PC-3 (cell line): ENCODE data around the gene ID2.

Experiments used
- EZH2 ChIP-seq: fragments of 300-600 bp; sonication (generic); IDR thresholded peaks from one replicate; pipeline ENCODE4 v1.6.1; 2017; ENCODE audit warnings: antibody characterized with exemption, mild to moderate bottlenecking, low read length; ENCODE audit not compliant: unreplicated experiment
- EZH2phosphoT487 ChIP-seq: fragments of 300-600 bp; sonication (generic); IDR thresholded peaks from 2 replicates; pipeline ENCODE4 v1.6.1; 2018; ENCODE audit warnings: mild to moderate bottlenecking, antibody characterized with exemption, low read length, borderline replicate concordance
- TF ChIP-seq, protein P1 (sequence below): fragments of 300-600 bp; sonication (generic); conservative IDR thresholded peaks from 2 replicates; pipeline ENCODE4 v1.5.1; 2017; ENCODE audit warnings: antibody characterized with exemption, low read depth, mild to moderate bottlenecking, low read length

- TF ChIP-seq, protein P1, sequence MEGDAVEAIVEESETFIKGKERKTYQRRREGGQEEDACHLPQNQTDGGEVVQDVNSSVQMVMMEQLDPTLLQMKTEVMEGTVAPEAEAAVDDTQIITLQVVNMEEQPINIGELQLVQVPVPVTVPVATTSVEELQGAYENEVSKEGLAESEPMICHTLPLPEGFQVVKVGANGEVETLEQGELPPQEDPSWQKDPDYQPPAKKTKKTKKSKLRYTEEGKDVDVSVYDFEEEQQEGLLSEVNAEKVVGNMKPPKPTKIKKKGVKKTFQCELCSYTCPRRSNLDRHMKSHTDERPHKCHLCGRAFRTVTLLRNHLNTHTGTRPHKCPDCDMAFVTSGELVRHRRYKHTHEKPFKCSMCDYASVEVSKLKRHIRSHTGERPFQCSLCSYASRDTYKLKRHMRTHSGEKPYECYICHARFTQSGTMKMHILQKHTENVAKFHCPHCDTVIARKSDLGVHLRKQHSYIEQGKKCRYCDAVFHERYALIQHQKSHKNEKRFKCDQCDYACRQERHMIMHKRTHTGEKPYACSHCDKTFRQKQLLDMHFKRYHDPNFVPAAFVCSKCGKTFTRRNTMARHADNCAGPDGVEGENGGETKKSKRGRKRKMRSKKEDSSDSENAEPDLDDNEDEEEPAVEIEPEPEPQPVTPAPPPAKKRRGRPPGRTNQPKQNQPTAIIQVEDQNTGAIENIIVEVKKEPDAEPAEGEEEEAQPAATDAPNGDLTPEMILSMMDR = no peak
- TF ChIP-seq EZH2 (no peak), EZH2phosphoT487 (no peak)
These were observed 3.2 kb downstream of the ID2 start for GRCh38 chr2:8684878-8685696.
